CD4-positive, alpha-beta T cell (primary cell): Measurements from ENCODE around the gene PPP2R2C. TPM values are rescaled to one million over a fixed set of nuclear protein-coding genes. Genes with fewer than 3 reads are reported as not detected.

Source experiments
- ATAC-seq: fragments of 200-7000 bp; cut with Tn5 transposase; one replicate; pipeline ENCODE4 v1.10.0; 2022; ENCODE audit warnings: mild to moderate bottlenecking; ENCODE audit not compliant: poor library complexity
- CTCF ChIA-PET: fragments of 350-600 bp; sonication (Branson Sonifier 250); formaldehyde crosslinking; loops from one replicate; lab custom pipeline; 2021; ENCODE audit warnings: antibody characterized with exemption, inconsistent platforms; lab: Charles Lee
- POLR2A ChIA-PET: fragments of 350-600 bp; sonication (Branson Sonifier 250); formaldehyde crosslinking; loops from one replicate; lab custom pipeline; 2021; ENCODE audit warnings: antibody characterized with exemption, inconsistent platforms; lab: Charles Lee
- DNase-seq, 14 experiments: peaks; one replicate each; pipeline ENCODE4 v3.0.0-alpha.2; 2013 to 2020; ENCODE audit warnings: mixed read lengths in 2 of 14
- H3K27ac ChIP-seq, 2 donors: one replicate each; pipeline versions ENCODE4 v1.5.1 to v1.7.0; 2013; ENCODE audit warnings: low read length in 2 of 2, low read depth in 1 of 2, mild to moderate bottlenecking in 1 of 2
- H3K27me3 ChIP-seq, 2 experiments: 1 replicate in 1 of 2; 2 replicates in 1 of 2; pipeline versions ENCODE4 v1.6.1 to v1.7.0; 2013; ENCODE audit warnings: low read length in 2 of 2, control low read depth in 1 of 2, mild to moderate bottlenecking in 1 of 2, moderate library complexity in 1 of 2; ENCODE audit not compliant: insufficient read depth in 2 of 2, control insufficient read depth in 1 of 2
- H3K36me3 ChIP-seq: one replicate; pipeline ENCODE4 v1.6.1; 2013; ENCODE audit warnings: low read length, control low read depth; ENCODE audit not compliant: insufficient read depth
- H3K4me1 ChIP-seq: one replicate; pipeline ENCODE4 v1.6.1; 2013; ENCODE audit warnings: low read length, control low read depth; ENCODE audit not compliant: insufficient read depth
- H3K4me3 ChIP-seq: one replicate; pipeline ENCODE4 v1.5.1; 2013; ENCODE audit warnings: mild to moderate bottlenecking, low read length, moderate library complexity
- H3K9me3 ChIP-seq, 2 experiments: 1 replicate in 1 of 2; 2 replicates in 1 of 2; pipeline versions ENCODE4 v1.6.1 to v1.7.0; 2013; ENCODE audit warnings: low read length in 2 of 2, mild to moderate bottlenecking in 2 of 2, control low read depth in 1 of 2, moderate library complexity in 1 of 2; ENCODE audit not compliant: control insufficient read depth in 1 of 2, insufficient read depth in 1 of 2
- H3K27ac Mint-ChIP-seq: one replicate; pipeline ENCODE4 v1.8.0; 2020; ENCODE audit warnings: mixed read lengths
- H3K27me3 Mint-ChIP-seq: one replicate; pipeline ENCODE4 v1.8.0; 2021; ENCODE audit warnings: mixed read lengths
- H3K36me3 Mint-ChIP-seq: one replicate; pipeline ENCODE4 v1.8.0; 2021; ENCODE audit warnings: low read depth, mixed read lengths
- H3K4me1 Mint-ChIP-seq: one replicate; pipeline ENCODE4 v1.8.0; 2021; ENCODE audit warnings: low read depth, mixed read lengths
- H3K4me3 Mint-ChIP-seq: one replicate; pipeline ENCODE4 v1.8.0; 2020; ENCODE audit warnings: mild to moderate bottlenecking, mixed read lengths
- H3K9me3 Mint-ChIP-seq: one replicate; pipeline ENCODE4 v1.8.0; 2020; ENCODE audit warnings: mixed read lengths
- intact Hi-C, 2 experiments: fragments of 100-400 bp; cut with DNase I in 1 of 2; cut with micrococcal nuclease in 1 of 2; formaldehyde crosslinking; loops; one replicate each; pipeline versions ENCODE4 v1.15.1 to v1.9.0; 2023 to 2025; cut with DNase I, micrococcal nuclease
- total RNA-seq, 174 experiments: library from RNA in 2 of 174; stranded (reverse) in 2 of 174; gene quantifications; one replicate each; pipeline ENCODE4 v1.2.3 and lab custom pipeline; 2021 to 2026
- TF ChIP-seq, protein P1 (sequence below): fragments of 200-600 bp; IDR thresholded peaks from one replicate; pipeline ENCODE4 v1.8.0; 2022; ENCODE audit warnings: antibody characterized with exemption, mild to moderate bottlenecking

The PPP2R2C gene
- total RNA-seq, 2 experiments from 2014 or later = not detected

DNA sequence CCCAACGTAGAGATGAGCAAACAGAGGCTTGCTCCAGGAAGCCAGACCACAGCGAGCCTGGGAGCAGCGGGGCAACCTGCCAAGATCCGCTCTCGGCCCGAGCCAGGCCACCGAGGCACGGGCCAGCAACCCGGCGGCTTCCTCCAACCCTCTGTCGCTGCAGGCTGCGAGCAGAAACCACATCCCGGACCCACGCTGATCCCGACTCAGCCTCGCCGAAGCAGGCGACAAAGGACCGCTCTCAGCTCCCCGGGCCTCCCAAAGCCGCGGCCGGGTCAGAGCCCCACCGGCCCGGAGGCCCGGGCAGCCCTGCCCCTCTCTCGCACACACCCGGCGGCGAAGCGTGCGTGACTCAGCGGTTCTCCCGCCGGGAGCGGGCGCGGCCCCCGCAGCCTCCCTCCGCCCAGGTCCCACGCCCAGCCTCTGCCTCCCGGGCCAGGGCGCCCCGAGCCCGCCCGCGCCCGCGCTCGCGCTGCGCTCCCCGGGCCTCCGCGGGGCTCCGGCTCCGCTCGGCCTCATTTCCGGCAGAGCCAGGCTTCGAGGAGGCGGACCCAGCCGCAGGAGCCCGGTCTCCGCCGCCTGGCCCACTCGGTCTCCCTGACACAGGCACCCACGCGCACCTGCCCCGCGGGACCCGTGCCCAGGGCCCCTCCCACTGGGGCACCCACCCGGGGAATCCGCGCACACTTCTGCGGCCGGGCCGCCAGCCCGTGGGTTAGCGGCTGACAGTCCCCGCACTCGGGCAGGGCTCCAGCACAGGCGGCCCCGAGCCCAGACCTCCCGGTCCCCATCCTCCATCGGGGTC, 1.7 kb downstream of the PPP2R2C start:
- Histone ChIP-seq H3K27me3 (peaks cover 34 to 58% of the 10 kb centered on the region in 2 experiments), H3K4me3 (no peak overlapping the region), H3K9me3 (peaks cover 0 to 4% of the 10 kb centered on the region in 2 experiments), H3K4me1 (peaks cover 8% of the 10 kb centered on the region), H3K36me3 (no peaks in the 10 kb centered on the region), H3K27ac (no peak overlapping the region)
- CTCF ChIA-PET = no interaction called here
- Mint-ChIP-seq H3K36me3 (no peaks in the 10 kb centered on the region), H3K27me3 (peaks cover 69% of the 10 kb centered on the region), H3K27ac (no peak overlapping the region), H3K9me3 (no peaks in the 10 kb centered on the region), H3K4me1 (no peaks in the 10 kb centered on the region), H3K4me3 (peak overlapping the region; percentile 30)
- DNase-seq (no peak), ATAC-seq (no peak)
- POLR2A ChIA-PET = no interaction called here
- TF ChIP-seq, protein P1, sequence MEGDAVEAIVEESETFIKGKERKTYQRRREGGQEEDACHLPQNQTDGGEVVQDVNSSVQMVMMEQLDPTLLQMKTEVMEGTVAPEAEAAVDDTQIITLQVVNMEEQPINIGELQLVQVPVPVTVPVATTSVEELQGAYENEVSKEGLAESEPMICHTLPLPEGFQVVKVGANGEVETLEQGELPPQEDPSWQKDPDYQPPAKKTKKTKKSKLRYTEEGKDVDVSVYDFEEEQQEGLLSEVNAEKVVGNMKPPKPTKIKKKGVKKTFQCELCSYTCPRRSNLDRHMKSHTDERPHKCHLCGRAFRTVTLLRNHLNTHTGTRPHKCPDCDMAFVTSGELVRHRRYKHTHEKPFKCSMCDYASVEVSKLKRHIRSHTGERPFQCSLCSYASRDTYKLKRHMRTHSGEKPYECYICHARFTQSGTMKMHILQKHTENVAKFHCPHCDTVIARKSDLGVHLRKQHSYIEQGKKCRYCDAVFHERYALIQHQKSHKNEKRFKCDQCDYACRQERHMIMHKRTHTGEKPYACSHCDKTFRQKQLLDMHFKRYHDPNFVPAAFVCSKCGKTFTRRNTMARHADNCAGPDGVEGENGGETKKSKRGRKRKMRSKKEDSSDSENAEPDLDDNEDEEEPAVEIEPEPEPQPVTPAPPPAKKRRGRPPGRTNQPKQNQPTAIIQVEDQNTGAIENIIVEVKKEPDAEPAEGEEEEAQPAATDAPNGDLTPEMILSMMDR = no peak
- intact Hi-C loops = no loop called here

DNA sequence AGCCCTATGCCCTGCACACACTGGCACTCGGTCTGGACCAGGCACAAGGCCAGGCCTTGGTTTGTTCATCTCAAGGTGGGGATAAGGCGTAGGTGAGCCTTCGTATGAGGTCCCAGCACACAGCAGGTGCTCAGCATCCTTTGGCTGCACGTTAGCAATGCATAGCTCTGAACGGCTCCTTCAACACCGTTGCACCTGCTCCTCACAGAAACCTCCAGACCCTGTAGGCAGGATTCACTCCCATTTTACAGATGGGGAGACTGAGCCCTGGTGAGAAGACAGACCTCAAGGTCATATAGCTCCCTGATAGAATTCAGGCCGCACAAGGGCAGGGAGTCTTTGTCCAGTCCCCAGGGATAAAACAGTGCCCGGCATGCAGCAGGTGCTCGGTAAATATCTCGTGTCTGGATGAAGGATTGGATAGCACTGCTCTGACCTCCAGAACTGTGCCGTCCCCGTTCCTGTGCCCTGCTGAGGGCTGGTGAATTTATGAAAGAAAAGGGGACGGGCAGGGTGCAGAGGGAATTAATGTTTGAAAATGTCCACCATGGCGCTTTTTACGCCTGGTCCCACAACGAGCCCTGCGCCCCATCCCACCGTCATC, 2.4 kb downstream of the PPP2R2C start:
- intact Hi-C loops = no loop called here
- H3K9me3 ChIP-seq = peaks cover 0 to 4% of the 10 kb centered on the region in 2 experiments
- H3K36me3 ChIP-seq = no peaks in the 10 kb centered on the region
- H3K4me1 ChIP-seq = peaks cover 8% of the 10 kb centered on the region
- Mint-ChIP-seq H3K4me1 (no peaks in the 10 kb centered on the region), H3K27ac (no peak overlapping the region), H3K9me3 (no peaks in the 10 kb centered on the region), H3K27me3 (peaks cover 63% of the 10 kb centered on the region), H3K4me3 (peak overlapping the region; percentile 30), H3K36me3 (no peaks in the 10 kb centered on the region)
- ChIA-PET CTCF (no interaction called here), POLR2A (no interaction called here)
- DNase-seq = no peak
- TF ChIP-seq, protein P1 = no peak
- no peak overlapping the region for H3K27ac ChIP-seq
- no peak overlapping the region for H3K4me3 ChIP-seq
- H3K27me3 ChIP-seq = peaks cover 34 to 58% of the 10 kb centered on the region in 2 experiments
- no peak for ATAC-seq

DNA sequence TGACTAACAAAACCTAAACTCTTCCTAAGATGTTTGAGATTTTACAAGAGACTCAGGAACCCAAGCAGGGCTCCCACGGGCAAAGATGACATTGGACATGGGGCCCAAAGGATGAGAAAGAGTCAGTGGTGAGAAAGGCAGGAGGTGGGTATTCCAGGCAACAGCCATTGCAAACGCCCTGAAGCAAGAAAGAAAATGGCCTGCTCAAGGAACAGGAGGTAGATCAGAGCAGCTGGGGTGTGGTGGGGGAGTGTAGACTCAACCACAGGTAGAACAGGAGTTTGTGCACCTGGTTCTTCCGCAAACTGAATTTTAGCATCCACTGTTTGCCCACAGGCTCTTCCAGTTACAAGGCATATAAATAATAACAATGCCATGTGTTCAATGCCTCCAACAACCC, 3.3 kb downstream of the PPP2R2C start:
- H3K4me1 Mint-ChIP-seq = no peaks in the 10 kb centered on the region
- TF ChIP-seq, protein P1 = no peak
- ChIA-PET CTCF (no interaction called here), POLR2A (no interaction called here)
- Histone ChIP-seq H3K36me3 (no peaks in the 10 kb centered on the region), H3K27me3 (peaks cover 31 to 58% of the 10 kb centered on the region in 2 experiments), H3K9me3 (peaks cover 0 to 4% of the 10 kb centered on the region in 2 experiments), H3K27ac (no peak overlapping the region), H3K4me1 (peaks cover 8% of the 10 kb centered on the region), H3K4me3 (no peak overlapping the region)
- DNase-seq (no peak), ATAC-seq (no peak)
- H3K27me3 Mint-ChIP-seq = peaks cover 61% of the 10 kb centered on the region
- no peak overlapping the region for H3K27ac Mint-ChIP-seq
- H3K9me3 Mint-ChIP-seq = no peaks in the 10 kb centered on the region
- H3K4me3 Mint-ChIP-seq = no peak overlapping the region
- intact Hi-C loops = no loop called here
- no peaks in the 10 kb centered on the region for H3K36me3 Mint-ChIP-seq
